Endothelial cell (in vitro differentiated cells): ENCODE results near the gene LRRC30. TPM values are rescaled to one million over a fixed set of nuclear protein-coding genes. Genes with fewer than 3 reads are reported as not detected.

ENCODE experiments used
- DNase-seq: peaks from one replicate; pipeline ENCODE4 v3.0.0; 2021; ENCODE audit warnings: low spot score
- H3K27ac Mint-ChIP-seq: one replicate; pipeline ENCODE4 v1.8.0; 2021; ENCODE audit warnings: mixed read lengths, inconsistent platforms; ENCODE audit not compliant: unreplicated experiment
- H3K27me3 Mint-ChIP-seq: one replicate; pipeline ENCODE4 v1.8.0; 2021; ENCODE audit warnings: mild to moderate bottlenecking, moderate library complexity, mixed read lengths, inconsistent platforms; ENCODE audit not compliant: unreplicated experiment
- H3K36me3 Mint-ChIP-seq: one replicate; pipeline ENCODE4 v1.8.0; 2021; ENCODE audit warnings: mild to moderate bottlenecking, low read depth, mixed read lengths, inconsistent platforms; ENCODE audit not compliant: unreplicated experiment
- H3K4me1 Mint-ChIP-seq: one replicate; pipeline ENCODE4 v1.8.0; 2021; ENCODE audit warnings: mild to moderate bottlenecking, mixed read lengths, inconsistent platforms; ENCODE audit not compliant: unreplicated experiment
- H3K4me3 Mint-ChIP-seq: one replicate; pipeline ENCODE4 v1.8.0; 2021; ENCODE audit warnings: mild to moderate bottlenecking, mixed read lengths, inconsistent platforms; ENCODE audit not compliant: unreplicated experiment
- H3K9me3 Mint-ChIP-seq: one replicate; pipeline ENCODE4 v1.8.0; 2021; ENCODE audit warnings: mixed read lengths, inconsistent platforms; ENCODE audit not compliant: unreplicated experiment
- CTCF ChIP-seq: fragments of 200-600 bp; sonication (generic); IDR thresholded peaks from one replicate; pipeline ENCODE4 v1.5.0; 2021; ENCODE audit warnings: antibody characterized with exemption; ENCODE audit not compliant: unreplicated experiment
- long read RNA-seq: library from polyadenylated mRNA; unstranded; transcript quantifications from one replicate; pipeline ENCODE4 v2.0.0, GENCODE V29; 2020; ENCODE audit not compliant: unreplicated experiment
- total RNA-seq: library from RNA; stranded (reverse); fragmentation: NEBNext Ultra II Directional; extraction: Animal tissue kit (Norgen Biotek cat#: 25700); gene quantifications from one replicate; pipeline ENCODE4 v1.2.1, GENCODE V29; 2021; ENCODE audit not compliant: unreplicated experiment

Gene LRRC30
- total RNA-seq, result not detected
- long read RNA-seq, result 0 reads

- Mint-ChIP-seq H3K4me1 (no peaks in the 10 kb centered on the region), H3K27ac (no peak within 1 kb of the TSS), H3K36me3 (no peaks in the 10 kb centered on the region), H3K4me3 (no peak within 1 kb of the TSS), H3K9me3 (no peaks in the 10 kb centered on the region), H3K27me3 (peaks cover 2% of the 10 kb centered on the region)
- DNase-seq, result no peak
- no peak for TF ChIP-seq CTCF
These were observed at the start of gene LRRC30 for GRCh38 chr18:7230626-7231349. Gene LRRC30 (plus strand): TSS chr18:7231089. CDS start chr18:7231139, 50 bp downstream.

- H3K27me3 Mint-ChIP-seq, result peaks cover 4% of the 10 kb centered on the region
- H3K4me3 Mint-ChIP-seq, result no peak overlapping the region
- no peaks in the 10 kb centered on the region for H3K4me1 Mint-ChIP-seq
- no peaks in the 10 kb centered on the region for H3K9me3 Mint-ChIP-seq
- no peak overlapping the region for H3K27ac Mint-ChIP-seq
- DNase-seq, result no peak
- TF ChIP-seq CTCF, result no peak
- no peaks in the 10 kb centered on the region for H3K36me3 Mint-ChIP-seq
These were observed 45.2 kb upstream of the LRRC30 start for GRCh38 chr18:7185701-7186100.

- Mint-ChIP-seq H3K4me3 (no peak overlapping the region), H3K9me3 (no peaks in the 10 kb centered on the region), H3K27me3 (no peaks in the 10 kb centered on the region), H3K27ac (no peak overlapping the region), H3K4me1 (peaks cover 3% of the 10 kb centered on the region), H3K36me3 (no peaks in the 10 kb centered on the region)
- TF ChIP-seq CTCF, result no peak
- DNase-seq, result no peak
These were observed 40.2 kb upstream of the LRRC30 start for GRCh38 chr18:7190547-7191156.

- H3K27ac Mint-ChIP-seq, result no peak overlapping the region
- TF ChIP-seq CTCF, result no peak
- H3K4me1 Mint-ChIP-seq, result peaks cover 3% of the 10 kb centered on the region
- peaks cover 2% of the 10 kb centered on the region for H3K27me3 Mint-ChIP-seq
- H3K4me3 Mint-ChIP-seq, result no peak overlapping the region
- no peaks in the 10 kb centered on the region for H3K9me3 Mint-ChIP-seq
- no peaks in the 10 kb centered on the region for H3K36me3 Mint-ChIP-seq
- no peak for DNase-seq
These were observed 39.2 kb upstream of the LRRC30 start for GRCh38 chr18:7191736-7192135.

- Mint-ChIP-seq H3K27ac (no peak overlapping the region), H3K27me3 (peaks cover 2% of the 10 kb centered on the region), H3K36me3 (no peaks in the 10 kb centered on the region), H3K9me3 (no peaks in the 10 kb centered on the region), H3K4me1 (peaks cover 15% of the 10 kb centered on the region), H3K4me3 (no peak overlapping the region)
- no peak for DNase-seq
- TF ChIP-seq CTCF, result no peak
These were observed 35.6 kb upstream of the LRRC30 start for GRCh38 chr18:7195266-7195665.
